Osteocyte (in vitro differentiated cells): ENCODE measurements around the gene BEST4. TPM values are rescaled to one million over a fixed set of nuclear protein-coding genes. Genes with fewer than 3 reads are reported as not detected.

ENCODE experiments used
- DNase-seq: peaks from one replicate; pipeline ENCODE4 v3.0.0; 2021; ENCODE audit warnings: mixed read lengths; ENCODE audit not compliant: unreplicated experiment; ENCODE audit errors: extremely low spot score
- H3K27ac Mint-ChIP-seq: one replicate; pipeline ENCODE4 v1.8.0; 2021; ENCODE audit warnings: mild to moderate bottlenecking, mixed read lengths; ENCODE audit not compliant: unreplicated experiment
- H3K27me3 Mint-ChIP-seq: one replicate; pipeline ENCODE4 v1.8.0; 2021; ENCODE audit warnings: mixed read lengths; ENCODE audit not compliant: unreplicated experiment
- H3K36me3 Mint-ChIP-seq: one replicate; pipeline ENCODE4 v1.8.0; 2021; ENCODE audit warnings: mixed read lengths; ENCODE audit not compliant: unreplicated experiment
- H3K4me1 Mint-ChIP-seq: one replicate; pipeline ENCODE4 v1.8.0; 2021; ENCODE audit warnings: mixed read lengths; ENCODE audit not compliant: unreplicated experiment
- H3K4me3 Mint-ChIP-seq: one replicate; pipeline ENCODE4 v1.8.0; 2021; ENCODE audit warnings: mild to moderate bottlenecking, moderate library complexity, mixed read lengths; ENCODE audit not compliant: unreplicated experiment
- H3K9me3 Mint-ChIP-seq: one replicate; pipeline ENCODE4 v1.8.0; 2021; ENCODE audit warnings: mixed read lengths; ENCODE audit not compliant: unreplicated experiment
- total RNA-seq: library from RNA; stranded (reverse); gene quantifications from 2 replicates; pipeline ENCODE4 v1.2.1, GENCODE V29; 2021
- TF ChIP-seq, protein P1 (sequence below): fragments of 200-600 bp; sonication (generic); IDR thresholded peaks from 2 replicates; pipeline ENCODE4 v1.5.0; 2021; ENCODE audit warnings: antibody characterized with exemption, mild to moderate bottlenecking, moderate library complexity

Gene BEST4
- total RNA-seq, 1 donor from 2014 or later, result 0.48 TPM

DNA sequence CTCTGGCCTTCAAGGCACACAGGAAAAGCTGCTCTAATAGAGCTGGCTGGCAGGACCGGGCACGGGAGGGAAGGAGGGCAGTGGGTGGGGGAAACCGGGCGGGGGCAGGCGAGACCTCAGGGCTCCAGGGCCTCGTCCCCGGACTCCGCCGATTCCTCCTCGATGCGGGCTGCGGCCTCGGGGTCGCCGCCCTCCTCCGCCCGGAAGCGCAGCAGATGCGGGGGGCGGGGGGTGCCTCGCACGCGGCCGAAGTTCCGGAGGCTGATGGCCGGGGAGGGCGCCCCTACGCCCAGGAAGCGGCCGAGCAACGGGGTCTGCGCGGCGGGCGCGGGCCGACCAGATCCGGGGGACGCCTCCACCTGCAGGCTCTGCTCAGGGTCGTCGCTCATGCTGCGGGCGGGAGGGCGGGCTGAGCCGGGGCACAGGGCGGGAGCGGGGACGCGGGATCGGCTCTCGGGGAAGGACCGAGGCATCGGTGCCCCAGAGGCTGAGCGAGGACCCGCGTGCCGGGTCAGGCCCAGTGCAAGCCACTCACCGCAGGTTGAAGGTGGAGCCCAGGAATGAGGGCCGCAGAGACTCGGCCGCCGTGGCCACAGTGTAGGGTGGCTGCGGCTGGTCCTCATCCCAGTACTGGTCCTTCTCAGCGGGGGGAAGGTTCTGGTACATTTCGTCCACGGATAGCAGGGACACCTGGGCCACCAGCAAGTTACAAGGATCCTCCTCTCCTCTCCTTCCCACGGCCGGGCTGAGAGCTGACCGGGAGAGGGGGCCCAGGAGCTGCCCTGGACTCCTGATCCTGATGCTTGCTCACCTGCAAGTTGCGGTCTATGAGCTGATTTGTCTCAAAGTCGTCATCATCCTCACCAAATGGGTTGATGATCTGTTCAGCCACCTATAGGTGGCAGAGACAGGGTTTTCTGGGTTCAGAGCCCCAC lies 3.6 kb downstream of the BEST4 start:
- Mint-ChIP-seq H3K36me3 (peaks cover 24% of the 10 kb centered on the region), H3K4me1 (peaks cover 27% of the 10 kb centered on the region), H3K27ac (no peak overlapping the region), H3K27me3 (no peaks in the 10 kb centered on the region), H3K4me3 (no peak overlapping the region), H3K9me3 (no peaks in the 10 kb centered on the region)
- TF ChIP-seq, protein P1, sequence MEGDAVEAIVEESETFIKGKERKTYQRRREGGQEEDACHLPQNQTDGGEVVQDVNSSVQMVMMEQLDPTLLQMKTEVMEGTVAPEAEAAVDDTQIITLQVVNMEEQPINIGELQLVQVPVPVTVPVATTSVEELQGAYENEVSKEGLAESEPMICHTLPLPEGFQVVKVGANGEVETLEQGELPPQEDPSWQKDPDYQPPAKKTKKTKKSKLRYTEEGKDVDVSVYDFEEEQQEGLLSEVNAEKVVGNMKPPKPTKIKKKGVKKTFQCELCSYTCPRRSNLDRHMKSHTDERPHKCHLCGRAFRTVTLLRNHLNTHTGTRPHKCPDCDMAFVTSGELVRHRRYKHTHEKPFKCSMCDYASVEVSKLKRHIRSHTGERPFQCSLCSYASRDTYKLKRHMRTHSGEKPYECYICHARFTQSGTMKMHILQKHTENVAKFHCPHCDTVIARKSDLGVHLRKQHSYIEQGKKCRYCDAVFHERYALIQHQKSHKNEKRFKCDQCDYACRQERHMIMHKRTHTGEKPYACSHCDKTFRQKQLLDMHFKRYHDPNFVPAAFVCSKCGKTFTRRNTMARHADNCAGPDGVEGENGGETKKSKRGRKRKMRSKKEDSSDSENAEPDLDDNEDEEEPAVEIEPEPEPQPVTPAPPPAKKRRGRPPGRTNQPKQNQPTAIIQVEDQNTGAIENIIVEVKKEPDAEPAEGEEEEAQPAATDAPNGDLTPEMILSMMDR, result no peak
- DNase-seq, result no peak

DNA sequence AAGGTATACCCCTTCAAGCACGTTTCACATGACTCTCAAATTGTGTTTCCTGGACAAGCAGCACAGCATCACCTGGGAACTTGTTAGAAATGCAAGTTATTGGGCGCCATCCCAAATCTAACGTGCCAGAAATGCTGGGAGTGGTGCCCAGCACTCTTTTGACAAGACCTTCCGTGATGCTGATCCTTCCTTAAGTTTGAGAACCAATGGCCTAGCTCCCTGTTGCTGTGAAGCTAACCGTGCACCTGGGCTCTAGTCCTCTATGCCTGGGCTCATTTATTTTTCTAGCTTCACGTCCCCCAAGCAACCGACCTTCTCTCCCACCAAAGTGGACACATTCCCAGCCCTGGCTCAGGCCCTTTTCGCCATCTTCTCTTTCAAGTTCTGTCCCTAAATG lies 4.3 kb downstream of the BEST4 start:
- H3K27me3 Mint-ChIP-seq, result no peaks in the 10 kb centered on the region
- DNase-seq, result no peak
- H3K4me1 Mint-ChIP-seq, result peaks cover 27% of the 10 kb centered on the region
- TF ChIP-seq, protein P1, result no peak
- no peaks in the 10 kb centered on the region for H3K9me3 Mint-ChIP-seq
- H3K36me3 Mint-ChIP-seq, result peaks cover 29% of the 10 kb centered on the region
- H3K27ac Mint-ChIP-seq, result no peak overlapping the region
- no peak overlapping the region for H3K4me3 Mint-ChIP-seq

DNA sequence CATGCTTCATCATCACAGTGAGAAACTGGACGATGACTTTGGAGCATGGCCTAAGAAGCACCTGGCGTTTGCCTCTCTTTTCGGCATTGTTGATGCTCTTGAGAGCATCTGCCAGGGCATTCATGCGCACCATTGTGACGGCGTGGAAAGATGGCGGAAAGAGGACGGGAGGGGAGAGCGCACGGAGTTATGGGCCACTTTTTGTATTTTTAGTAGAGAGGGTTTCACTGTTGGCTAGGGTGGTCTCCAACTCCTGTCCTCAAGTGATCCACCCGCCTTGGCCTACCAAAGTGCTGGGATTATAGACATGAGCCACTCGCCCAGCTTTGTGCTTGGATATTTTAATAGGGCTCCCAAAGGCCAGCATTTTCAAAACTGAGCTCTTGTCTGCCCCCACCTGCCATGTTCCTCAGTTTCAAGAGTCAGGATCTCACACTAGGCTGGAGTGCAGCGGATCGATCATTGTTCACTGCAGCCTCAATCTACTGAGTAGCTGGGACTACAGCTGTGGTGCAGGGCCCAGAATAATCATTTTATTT lies 7.3 kb downstream of the BEST4 start:
- Mint-ChIP-seq H3K27me3 (no peaks in the 10 kb centered on the region), H3K4me1 (peaks cover 39% of the 10 kb centered on the region), H3K36me3 (peaks cover 43% of the 10 kb centered on the region), H3K27ac (no peak overlapping the region), H3K4me3 (no peak overlapping the region), H3K9me3 (no peaks in the 10 kb centered on the region)
- TF ChIP-seq, protein P1, result no peak
- DNase-seq, result no peak

DNA sequence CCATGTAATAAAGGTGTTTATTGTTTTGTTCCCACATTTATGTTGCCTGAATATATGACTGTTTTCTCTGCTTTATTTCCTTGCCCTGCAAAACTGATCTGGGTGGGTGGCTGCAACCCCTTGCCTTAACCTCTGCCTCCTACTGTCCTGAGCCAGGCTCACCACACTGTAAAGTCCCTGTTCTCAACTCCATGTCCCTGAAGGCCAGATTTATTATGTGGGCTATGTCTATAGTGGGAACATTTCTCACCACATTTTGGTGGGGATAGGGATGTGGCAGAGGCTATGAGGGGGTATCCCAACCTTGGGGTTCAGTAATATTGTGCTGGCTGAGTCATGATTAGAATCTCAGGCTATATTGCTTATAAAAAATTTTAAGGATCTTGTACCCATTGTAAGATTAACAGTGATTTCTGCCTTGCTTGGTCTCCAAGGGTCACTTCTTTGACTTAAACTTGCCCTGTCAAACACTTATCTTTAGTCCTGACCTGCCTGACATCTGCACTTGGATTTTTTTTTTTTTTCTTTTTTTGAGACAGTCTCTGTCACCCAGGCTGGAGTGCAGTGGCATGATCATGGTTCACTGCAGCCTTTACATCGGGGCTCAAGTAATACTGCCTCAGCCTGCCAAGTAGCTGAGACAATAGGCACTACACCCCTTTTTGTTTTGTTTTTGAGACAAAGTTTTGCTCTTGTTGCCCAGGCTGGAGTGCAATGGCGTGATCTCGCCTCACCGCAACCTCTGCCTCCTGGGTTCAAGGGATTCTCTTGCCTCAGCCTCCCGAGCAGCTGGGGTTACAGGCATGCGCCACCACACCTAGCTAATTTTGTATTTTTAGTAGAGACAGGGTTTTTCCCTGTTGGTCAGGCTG lies 9.0 kb downstream of the BEST4 start:
- TF ChIP-seq, protein P1, result no peak

More for the DNA sequence above, 9.0 kb downstream of the BEST4 start:
- Mint-ChIP-seq H3K9me3 (no peaks in the 10 kb centered on the region), H3K36me3 (peaks cover 43% of the 10 kb centered on the region), H3K4me1 (peaks cover 35% of the 10 kb centered on the region), H3K4me3 (no peak overlapping the region), H3K27ac (no peak overlapping the region), H3K27me3 (no peaks in the 10 kb centered on the region)
- DNase-seq, result no peak
